Thyroid gland (tissue), 4 donors: ENCODE results near the gene LHFPL6.

ENCODE experiments used
- CTCF ChIP-seq, 6 experiments: fragments of 200-600 bp in 3 of 6; fragments of 450-650 bp in 3 of 6; sonication (generic) in 3 of 6; IDR thresholded peaks; one replicate each; pipeline ENCODE4 v1.5.1; 2016 to 2019; ENCODE audit warnings: antibody characterized with exemption in 6 of 6, mild to moderate bottlenecking in 2 of 6, inconsistent platforms in 1 of 6, moderate library complexity in 1 of 6
- POLR2A ChIP-seq, 2 donors: fragments of 450-650 bp; IDR thresholded peaks; one replicate each; pipeline ENCODE4 v1.6.1; 2017; ENCODE audit warnings: antibody characterized with exemption in 2 of 2, mild to moderate bottlenecking in 2 of 2, moderate library complexity in 1 of 2

GRCh38 chr13:39623466-39623865 is 20.5 kb upstream of the LHFPL6 start:
- no peak for TF ChIP-seq CTCF (IDR thresholded peaks at IDR 0.05)
- no peak for TF ChIP-seq POLR2A (IDR thresholded peaks at IDR 0.05)
